NCI-H510A treated with DMSO at 0.1 percent for 48 hours (cell line): Measurements from ENCODE around the gene CSH2.

Experiments used
- DNase-seq: peaks from one replicate; lab custom pipeline; 2025; lab: John Stamatoyannopoulos, UW

The CSH2 gene

DNA sequence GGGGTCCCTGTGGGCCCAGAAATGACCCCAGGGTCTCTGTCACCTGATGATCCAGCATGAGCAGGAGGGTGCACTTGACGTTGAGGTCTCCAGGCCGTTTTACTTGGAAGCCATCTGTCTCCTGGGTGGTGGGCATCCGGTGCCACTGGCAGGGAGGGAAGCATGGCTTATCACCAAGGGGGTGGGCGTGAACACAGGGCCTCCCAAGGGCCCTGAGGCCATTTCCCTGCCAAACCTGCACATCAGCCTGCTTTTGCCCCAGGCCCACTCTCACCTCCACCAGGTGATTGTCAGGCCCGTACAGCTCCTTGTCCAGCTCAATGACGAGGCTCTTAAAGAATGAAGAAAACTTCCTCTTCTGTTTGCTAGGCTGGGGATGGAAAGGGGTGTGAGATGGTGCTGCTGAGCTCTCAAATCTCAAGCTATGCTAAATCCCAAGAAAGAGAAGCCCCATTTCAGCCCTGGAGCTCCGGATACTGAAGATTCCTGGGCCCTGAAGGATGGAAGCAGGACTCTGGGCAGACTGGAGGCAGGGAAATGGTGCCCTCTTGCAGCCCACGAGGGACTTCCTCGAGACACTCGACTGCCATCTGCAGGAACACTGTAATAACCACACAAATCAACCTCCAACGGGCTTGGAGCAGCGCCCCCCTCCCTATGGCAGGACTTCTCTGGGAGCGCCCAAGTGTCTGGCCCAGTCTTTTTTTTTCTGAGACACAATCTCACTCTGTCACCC is 38.9 kb downstream of the CSH2 start:
- DNase-seq, result peak; percentile 77

DNA sequence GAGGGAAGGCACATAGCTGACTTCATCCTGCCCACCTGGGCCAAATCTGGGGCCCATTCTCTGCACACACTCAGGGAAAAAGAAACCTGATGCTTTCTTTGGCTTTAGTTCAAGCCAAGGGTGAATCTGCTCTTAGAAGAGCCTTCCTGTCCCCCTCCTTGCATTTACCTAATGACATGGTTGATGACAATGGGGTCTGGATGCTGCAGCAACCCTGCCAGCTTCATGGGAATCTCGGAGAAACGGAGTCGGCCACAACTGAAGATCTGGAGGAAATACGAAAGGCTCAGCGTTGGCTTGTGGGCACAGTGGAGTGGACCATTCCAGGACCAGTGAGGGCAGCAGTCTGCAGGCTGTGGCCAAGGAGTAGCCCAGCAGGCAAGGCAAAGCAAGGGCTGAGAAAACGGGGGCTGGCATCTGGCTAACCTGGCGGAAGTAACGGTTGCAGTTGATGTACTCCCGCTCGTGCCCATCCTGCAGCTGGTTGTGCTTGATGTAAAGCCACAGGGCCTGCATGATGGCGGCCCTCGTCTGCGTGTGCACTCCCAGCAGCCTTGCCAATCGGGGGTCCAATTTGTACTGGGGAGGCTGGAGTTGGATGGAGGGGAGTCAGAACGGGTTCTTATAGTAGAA is 39.6 kb downstream of the CSH2 start:
- DNase-seq, result no peak

DNA sequence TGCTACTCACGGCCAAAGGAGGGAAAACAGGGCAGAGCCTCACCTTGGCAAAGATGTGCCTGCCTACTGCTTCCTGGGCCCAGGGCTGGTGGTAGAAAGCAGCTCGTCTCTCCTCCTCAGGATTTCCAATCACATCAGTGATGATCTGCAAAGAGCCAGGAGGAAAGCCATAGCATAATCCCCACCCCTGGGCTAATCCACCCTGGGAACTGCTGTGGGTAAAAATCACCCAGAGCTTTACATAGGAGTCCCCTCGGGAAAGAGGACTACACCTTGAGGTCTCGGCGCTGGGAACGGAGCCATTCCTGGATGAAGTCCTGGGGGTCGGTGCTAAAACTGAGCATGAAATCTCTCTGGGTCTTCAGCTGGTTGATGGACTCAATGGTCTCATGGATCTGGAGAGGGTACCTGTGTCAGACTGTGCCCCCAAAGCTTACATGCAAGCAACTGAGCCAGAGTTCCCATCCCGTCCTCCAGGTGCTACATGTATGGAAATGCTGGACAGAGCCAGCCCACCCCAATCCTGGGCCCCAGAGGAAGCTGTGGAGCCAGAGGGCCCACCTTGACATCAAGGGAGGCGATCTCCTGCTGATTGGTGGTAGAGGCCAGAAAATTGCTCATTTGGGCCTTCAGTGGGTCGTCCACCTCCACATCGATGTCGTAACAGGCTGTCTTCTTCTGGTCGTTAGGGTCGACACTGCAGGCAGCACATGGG is 40.3 kb downstream of the CSH2 start:
- DNase-seq, result no peak

DNA sequence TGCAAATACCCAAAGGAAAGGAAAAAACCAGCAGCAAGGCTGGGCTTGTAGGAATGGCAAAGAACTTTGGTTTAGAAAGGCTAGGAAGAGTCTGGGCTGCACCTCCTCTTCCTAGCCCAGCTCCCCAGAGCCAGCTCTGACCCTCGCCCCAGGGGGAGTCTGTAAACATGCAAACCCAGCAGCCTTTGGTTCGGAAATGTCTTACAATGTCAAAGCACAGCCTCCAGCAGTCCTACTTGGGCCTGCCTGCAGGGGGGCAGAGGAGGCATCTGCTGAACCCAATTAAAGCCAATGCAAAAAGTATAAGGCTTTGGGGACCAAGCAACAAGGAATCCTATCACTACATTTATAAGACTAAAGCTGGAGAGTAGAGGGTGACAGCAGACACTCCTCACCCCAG is 41.0 kb downstream of the CSH2 start:
- no peak for DNase-seq

DNA sequence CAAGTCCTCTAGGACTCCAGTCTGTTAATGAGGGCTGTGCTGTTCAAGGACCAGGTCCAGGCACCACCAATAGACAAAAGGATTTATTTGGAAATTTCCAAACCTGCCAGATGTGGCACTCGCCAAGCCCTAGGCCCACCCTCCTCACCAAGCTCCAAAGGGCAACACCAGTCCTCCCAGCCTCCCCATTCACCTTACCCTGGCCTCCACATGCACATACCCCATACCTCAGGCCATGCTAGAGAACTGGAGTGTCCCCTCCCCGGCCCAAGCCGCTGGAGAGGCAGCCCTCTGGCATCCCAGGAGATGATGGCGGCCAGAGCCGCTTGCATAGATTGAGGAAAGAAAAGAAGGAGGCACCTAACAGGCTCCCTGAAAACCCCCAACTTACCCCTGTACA is 41.5 kb downstream of the CSH2 start:
- DNase-seq, result no peak

DNA sequence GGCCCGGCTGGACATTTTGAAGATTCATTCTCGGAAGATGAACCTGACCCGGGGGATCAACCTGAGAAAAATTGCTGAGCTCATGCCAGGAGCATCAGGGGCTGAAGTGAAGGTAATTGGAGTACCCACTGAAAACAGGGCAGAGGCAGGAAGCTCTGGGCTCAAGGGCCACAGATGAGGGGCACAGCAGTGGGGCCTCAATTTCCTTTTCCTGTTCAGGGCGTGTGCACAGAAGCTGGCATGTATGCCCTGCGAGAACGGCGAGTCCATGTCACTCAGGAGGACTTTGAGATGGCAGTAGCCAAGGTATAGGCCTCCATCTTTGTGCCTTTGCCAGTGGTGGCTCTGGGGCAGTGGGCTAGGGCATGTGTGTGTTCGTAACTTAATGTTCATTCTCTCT is 42.0 kb downstream of the CSH2 start:
- DNase-seq, result no peak

GRCh38 chr17:63830904-63831491 is 42.5 kb downstream of the CSH2 start:
- DNase-seq, result no peak

DNA sequence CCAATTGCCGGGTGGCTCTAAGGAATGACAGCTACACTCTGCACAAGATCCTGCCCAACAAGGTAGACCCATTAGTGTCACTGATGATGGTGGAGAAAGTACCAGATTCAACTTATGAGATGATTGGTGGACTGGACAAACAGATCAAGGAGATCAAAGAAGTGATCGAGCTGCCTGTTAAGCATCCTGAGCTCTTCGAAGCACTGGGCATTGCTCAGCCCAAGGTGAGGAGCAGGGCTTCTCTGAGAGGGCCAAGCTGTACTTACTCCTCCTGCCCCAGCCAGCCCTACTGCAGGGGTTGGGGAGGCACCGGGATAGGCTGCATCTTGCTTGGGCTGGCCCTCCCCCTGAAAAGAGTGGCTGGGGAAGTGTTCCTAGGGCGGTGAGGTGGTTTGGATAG is 43.2 kb downstream of the CSH2 start:
- no peak for DNase-seq

DNA sequence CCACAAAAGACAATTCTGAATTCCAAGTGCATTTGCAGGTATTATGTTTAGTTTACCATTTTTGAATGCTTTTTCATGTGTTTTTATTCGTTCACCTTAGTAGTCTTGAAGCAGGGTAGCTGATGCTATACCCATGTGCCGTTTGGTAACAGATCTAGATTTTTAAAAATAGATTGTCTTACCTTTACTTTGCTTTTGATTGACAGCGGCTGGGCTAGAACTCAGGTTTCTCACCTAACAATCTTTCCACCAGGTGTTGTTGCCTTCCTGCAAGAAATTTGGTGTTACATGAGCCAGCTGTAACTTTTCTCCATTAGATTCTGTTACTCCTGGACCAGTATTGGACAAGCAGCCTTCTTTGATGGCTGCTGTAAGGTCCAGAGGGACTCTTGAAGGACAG is 44.5 kb downstream of the CSH2 start:
- DNase-seq, result no peak

DNA sequence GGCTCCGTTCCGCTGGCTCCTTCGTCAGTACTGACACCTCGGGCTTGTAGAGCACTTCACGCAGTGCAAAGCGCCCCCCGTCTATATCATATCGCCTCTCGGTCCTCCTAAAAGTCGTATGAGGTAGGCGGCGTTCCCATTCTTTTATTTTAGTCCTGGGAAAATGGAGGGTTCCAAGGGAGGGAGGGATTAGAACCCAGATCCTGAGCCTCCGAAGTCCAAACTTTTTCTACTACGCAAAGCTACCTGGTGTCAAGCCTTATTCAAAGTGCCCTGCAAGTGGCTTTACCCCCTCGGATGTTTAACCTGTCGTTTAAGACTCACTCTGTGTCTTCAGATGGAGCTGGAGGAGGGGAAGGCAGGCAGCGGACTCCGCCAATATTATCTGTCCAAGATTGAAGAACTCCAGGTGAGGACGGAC is 45.7 kb downstream of the CSH2 start:
- no peak for DNase-seq

GRCh38 chr17:63827002-63827800 is 46.3 kb downstream of the CSH2 start, which contains the start of the genes FTSJ3 and PSMC5:
TSS of gene FTSJ3 (minus strand) at chr17:63827663. CDS start at chr17:63826902, 761 bp downstream.
TSS of gene PSMC5 (plus strand) at chr17:63827431. CDS start at chr17:63827491, 60 bp downstream.
- peak; percentile 99 for DNase-seq

DNA sequence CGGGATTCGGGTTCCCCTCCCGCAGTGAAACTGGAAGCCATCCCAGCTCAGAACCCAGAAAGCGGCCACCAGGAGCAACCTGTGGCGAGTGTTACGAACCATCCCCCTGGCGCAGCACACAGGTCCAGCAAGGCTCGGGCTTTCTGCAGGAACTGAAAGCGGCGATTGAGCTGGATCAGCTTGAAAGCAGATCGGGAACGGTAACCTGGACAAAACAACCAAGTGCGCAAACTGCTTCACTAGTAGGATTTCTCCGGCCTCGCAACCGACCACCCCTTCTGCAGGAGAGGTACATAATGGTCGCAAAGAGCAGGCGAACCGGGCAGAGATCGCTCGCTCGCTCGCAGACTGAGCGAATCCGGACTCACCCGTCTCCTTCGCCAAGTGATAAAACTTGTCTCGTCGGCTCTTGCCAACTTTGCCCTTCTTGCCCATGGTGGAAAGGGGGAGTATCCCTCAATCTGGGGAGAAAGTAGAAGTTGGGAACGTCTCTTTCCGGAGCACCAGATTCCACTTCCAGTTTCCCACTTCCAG is 46.9 kb downstream of the CSH2 start:
- DNase-seq, result no peak

- no peak for DNase-seq
Observed at GRCh38 chr17:63824362-63824761, 49.1 kb downstream of the CSH2 start.

- DNase-seq, result no peak
Observed at GRCh38 chr17:63823659-63824331, 49.7 kb downstream of the CSH2 start.

DNA sequence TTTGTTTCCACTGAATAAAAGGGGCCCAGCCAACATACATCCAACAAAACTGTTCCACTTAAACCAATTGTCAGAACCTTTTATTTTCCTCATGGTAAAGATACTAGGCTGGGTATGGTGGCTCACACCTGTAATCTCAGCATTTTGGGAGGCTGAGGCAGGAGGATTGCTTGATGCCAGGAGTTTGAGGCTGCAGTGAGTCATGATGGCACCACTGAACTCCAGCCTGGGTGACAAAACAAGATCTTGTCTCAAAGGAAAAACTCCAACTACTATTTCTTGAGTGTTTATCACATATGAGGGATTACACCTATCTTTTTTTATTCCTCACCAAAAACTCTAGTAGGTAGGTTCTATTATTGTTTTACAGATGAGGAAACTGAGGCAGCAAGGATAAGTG is 50.9 kb downstream of the CSH2 start:
- no peak for DNase-seq
